Fibroblast of skin of right quadriceps (primary cell): ENCODE results near the gene TICAM1.
"Not testable (repeated sequence)": the region's sequence is repeated elsewhere in the genome, so short reads cannot be mapped to it uniquely, and the experiment has no call there.

ENCODE experiments used
- DNase-seq: peaks from one replicate; pipeline ENCODE4 v3.0.0-alpha.2; 2013

Gene TICAM1

GRCh38 chr19:4803736-4804695 lies 27.5 kb downstream of the TICAM1 start:
- DNase-seq, result peak; percentile 55

- DNase-seq, result no peak
Observed at GRCh38 chr19:4802711-4803110, 28.8 kb downstream of the TICAM1 start.

GRCh38 chr19:4801085-4801619 lies 30.4 kb downstream of the TICAM1 start:
- no peak for DNase-seq

- no peak for DNase-seq
Observed at GRCh38 chr19:4800591-4801081, 30.9 kb downstream of the TICAM1 start.

GRCh38 chr19:4795400-4795799 lies 36.1 kb downstream of the TICAM1 start:
- no peak for DNase-seq

GRCh38 chr19:4794971-4795370 lies 36.5 kb downstream of the TICAM1 start:
- DNase-seq, result no peak

GRCh38 chr19:4793278-4793677 lies 38.2 kb downstream of the TICAM1 start:
- not testable (repeated sequence) for DNase-seq

GRCh38 chr19:4792866-4793195 lies 38.7 kb downstream of the TICAM1 start:
- not testable (repeated sequence) for DNase-seq

GRCh38 chr19:4792019-4792865 lies 39.3 kb downstream of the TICAM1 start:
- DNase-seq, result not testable (repeated sequence)

- DNase-seq, result peak; percentile 100
Observed at GRCh38 chr19:4791183-4792018, 40.1 kb downstream of the TICAM1 start, which contains the start of gene FEM1A. TSS of gene FEM1A (plus strand) at chr19:4791734. CDS start at chr19:4791855, 121 bp downstream.

- not testable (repeated sequence) for DNase-seq
Observed at GRCh38 chr19:4786412-4787016, 45.0 kb downstream of the TICAM1 start.

GRCh38 chr19:4781801-4782200 lies 49.7 kb downstream of the TICAM1 start:
- no peak for DNase-seq

- no peak for DNase-seq
Observed at GRCh38 chr19:4780860-4781259, 50.7 kb downstream of the TICAM1 start.

- not testable (repeated sequence) for DNase-seq
Observed at GRCh38 chr19:4778124-4778523, 53.4 kb downstream of the TICAM1 start.

GRCh38 chr19:4776436-4777211 lies 54.9 kb downstream of the TICAM1 start:
- no peak for DNase-seq

GRCh38 chr19:4775627-4776152 lies 55.8 kb downstream of the TICAM1 start:
- DNase-seq, result no peak

- no peak for DNase-seq
Observed at GRCh38 chr19:4774136-4774535, 57.4 kb downstream of the TICAM1 start.

GRCh38 chr19:4773047-4773640 lies 58.4 kb downstream of the TICAM1 start:
- no peak for DNase-seq

- no peak for DNase-seq
Observed at GRCh38 chr19:4772566-4772965, 58.9 kb downstream of the TICAM1 start.
